Fibroblast of upper back skin (primary cell): Measurements from ENCODE around the gene PLAAT4.
"Not testable (repeated sequence)": the region's sequence is repeated elsewhere in the genome, so short reads cannot be mapped to it uniquely, and the experiment has no call there.

Experiments
- DNase-seq: peaks from one replicate; pipeline ENCODE4 v3.0.0-alpha.2; 2013

The PLAAT4 gene

GRCh38 chr11:63547061-63547460 lies 10.5 kb downstream of the PLAAT4 start:
- DNase-seq, result no peak

- no peak for DNase-seq
Observed at GRCh38 chr11:63548178-63548577, 11.6 kb downstream of the PLAAT4 start.

GRCh38 chr11:63549411-63549810 lies 12.8 kb downstream of the PLAAT4 start:
- DNase-seq, result no peak

GRCh38 chr11:63550156-63550700 lies 13.6 kb downstream of the PLAAT4 start:
- DNase-seq, result not testable (repeated sequence)

- no peak for DNase-seq
Observed at GRCh38 chr11:63551091-63551888, 14.7 kb downstream of the PLAAT4 start.

- no peak for DNase-seq
Observed at GRCh38 chr11:63551889-63552266, 15.3 kb downstream of the PLAAT4 start.

- DNase-seq, result no peak
Observed at GRCh38 chr11:63552921-63553320, 16.3 kb downstream of the PLAAT4 start.

- DNase-seq, result peak; percentile 60
Observed at GRCh38 chr11:63553759-63554158, 17.2 kb downstream of the PLAAT4 start.

- DNase-seq, result no peak
Observed at GRCh38 chr11:63554877-63555223, 18.2 kb downstream of the PLAAT4 start.

GRCh38 chr11:63556404-63557013 lies 19.9 kb downstream of the PLAAT4 start:
- DNase-seq, result no peak

GRCh38 chr11:63557570-63557969 lies 21.0 kb downstream of the PLAAT4 start:
- DNase-seq, result no peak

GRCh38 chr11:63558459-63559157 lies 22.0 kb downstream of the PLAAT4 start:
- no peak for DNase-seq

GRCh38 chr11:63560506-63561180 lies 24.0 kb downstream of the PLAAT4 start:
- DNase-seq, result no peak

GRCh38 chr11:63563201-63564055 lies 26.8 kb downstream of the PLAAT4 start, which contains the start of gene PLAAT2:
PLAAT2 (minus strand) TSS chr11:63563379; CDS start chr11:63563324, 55 bp downstream.
- DNase-seq, result no peak

- no peak for DNase-seq
Observed at GRCh38 chr11:63564056-63564774, 27.6 kb downstream of the PLAAT4 start.

GRCh38 chr11:63564784-63565350 lies 28.3 kb downstream of the PLAAT4 start:
- no peak for DNase-seq

- peak; percentile 90 for DNase-seq
Observed at GRCh38 chr11:63567044-63567840, 30.6 kb downstream of the PLAAT4 start.

- DNase-seq, result no peak
Observed at GRCh38 chr11:63569570-63569969, 33.0 kb downstream of the PLAAT4 start.

GRCh38 chr11:63572026-63572688 lies 35.5 kb downstream of the PLAAT4 start:
- no peak for DNase-seq
